Fibroblast of mammary gland (primary cell): ENCODE measurements around the gene CLSTN2.

Experiments used
- DNase-seq: peaks from one replicate; pipeline ENCODE4 v3.0.0-alpha.2; 2010; ENCODE audit warnings: low read depth
- H3K4me3 ChIP-seq: 2 replicates; pipeline ENCODE4 v1.5.1; 2011; ENCODE audit warnings: low read depth, mild to moderate bottlenecking, low read length, moderate library complexity; ENCODE audit not compliant: control insufficient read depth
- TF ChIP-seq, protein P1 (sequence below): conservative IDR thresholded peaks from 2 replicates; pipeline ENCODE4 v1.5.1; 2011; ENCODE audit warnings: low read depth, low read length, inconsistent platforms; ENCODE audit not compliant: control insufficient read depth, insufficient read depth

The CLSTN2 gene

DNA sequence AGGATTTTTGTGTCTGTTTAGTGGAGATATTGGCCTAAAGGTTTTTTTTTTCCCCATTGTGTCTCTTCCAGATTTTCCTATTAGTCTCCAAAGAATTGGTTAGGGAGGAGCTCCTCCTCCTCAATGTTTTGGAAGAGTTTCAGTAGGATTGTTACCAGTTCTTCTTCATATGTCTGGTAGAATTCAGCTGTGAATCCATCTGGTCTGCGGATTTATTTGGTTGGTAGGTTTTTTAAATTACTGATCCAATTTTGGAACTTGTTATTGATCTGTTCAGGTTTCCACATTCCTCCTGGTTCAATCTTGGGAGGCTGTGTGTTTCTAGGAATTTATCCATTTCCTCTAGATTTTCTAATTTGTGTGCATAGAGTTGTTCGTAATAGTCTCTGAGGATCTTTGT lies 222.2 kb downstream of the CLSTN2 start:
- TF ChIP-seq, protein P1, sequence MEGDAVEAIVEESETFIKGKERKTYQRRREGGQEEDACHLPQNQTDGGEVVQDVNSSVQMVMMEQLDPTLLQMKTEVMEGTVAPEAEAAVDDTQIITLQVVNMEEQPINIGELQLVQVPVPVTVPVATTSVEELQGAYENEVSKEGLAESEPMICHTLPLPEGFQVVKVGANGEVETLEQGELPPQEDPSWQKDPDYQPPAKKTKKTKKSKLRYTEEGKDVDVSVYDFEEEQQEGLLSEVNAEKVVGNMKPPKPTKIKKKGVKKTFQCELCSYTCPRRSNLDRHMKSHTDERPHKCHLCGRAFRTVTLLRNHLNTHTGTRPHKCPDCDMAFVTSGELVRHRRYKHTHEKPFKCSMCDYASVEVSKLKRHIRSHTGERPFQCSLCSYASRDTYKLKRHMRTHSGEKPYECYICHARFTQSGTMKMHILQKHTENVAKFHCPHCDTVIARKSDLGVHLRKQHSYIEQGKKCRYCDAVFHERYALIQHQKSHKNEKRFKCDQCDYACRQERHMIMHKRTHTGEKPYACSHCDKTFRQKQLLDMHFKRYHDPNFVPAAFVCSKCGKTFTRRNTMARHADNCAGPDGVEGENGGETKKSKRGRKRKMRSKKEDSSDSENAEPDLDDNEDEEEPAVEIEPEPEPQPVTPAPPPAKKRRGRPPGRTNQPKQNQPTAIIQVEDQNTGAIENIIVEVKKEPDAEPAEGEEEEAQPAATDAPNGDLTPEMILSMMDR, result no peak
- DNase-seq, result no peak
- no peak overlapping the region for H3K4me3 ChIP-seq

DNA sequence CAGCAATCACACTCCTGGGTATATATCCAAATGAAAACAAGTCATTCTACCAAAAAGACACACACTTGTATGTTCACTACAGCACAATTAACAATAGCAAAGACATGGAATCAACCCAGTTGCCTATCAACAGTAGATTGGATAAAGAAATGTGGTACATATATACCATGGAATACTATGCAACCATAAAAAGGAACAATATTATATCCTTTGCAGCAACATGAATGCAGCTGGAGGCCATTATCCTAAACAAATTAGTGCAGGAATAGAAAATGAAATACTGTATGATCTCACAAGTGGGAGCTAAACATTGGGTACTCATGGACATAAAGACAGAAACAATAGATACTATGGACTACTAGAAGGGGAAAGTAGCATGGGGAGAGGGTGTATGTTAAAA lies 224.7 kb downstream of the CLSTN2 start:
- TF ChIP-seq, protein P1, result no peak
- H3K4me3 ChIP-seq, result no peak overlapping the region
- DNase-seq, result no peak

DNA sequence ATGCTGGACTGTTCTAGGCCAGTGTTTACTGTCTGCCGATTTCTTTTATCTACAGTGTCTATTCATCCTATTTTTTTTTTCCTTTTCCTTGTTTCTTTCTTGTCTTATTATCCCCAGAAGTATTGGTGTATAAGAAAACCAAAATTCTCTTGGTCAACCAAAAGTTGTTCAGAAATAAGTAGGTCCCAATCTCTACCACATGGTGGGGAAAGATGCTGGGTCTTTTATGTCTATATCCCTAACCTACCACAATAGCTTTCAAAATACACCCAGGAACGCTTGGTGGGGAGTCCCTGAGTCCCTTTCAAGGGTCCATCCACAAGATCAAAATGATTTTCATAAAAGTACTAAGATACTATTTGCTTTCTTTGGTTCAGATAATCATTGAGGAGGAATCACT lies 225.6 kb downstream of the CLSTN2 start:
- DNase-seq, result no peak
- H3K4me3 ChIP-seq, result no peak overlapping the region
- TF ChIP-seq, protein P1, result no peak

DNA sequence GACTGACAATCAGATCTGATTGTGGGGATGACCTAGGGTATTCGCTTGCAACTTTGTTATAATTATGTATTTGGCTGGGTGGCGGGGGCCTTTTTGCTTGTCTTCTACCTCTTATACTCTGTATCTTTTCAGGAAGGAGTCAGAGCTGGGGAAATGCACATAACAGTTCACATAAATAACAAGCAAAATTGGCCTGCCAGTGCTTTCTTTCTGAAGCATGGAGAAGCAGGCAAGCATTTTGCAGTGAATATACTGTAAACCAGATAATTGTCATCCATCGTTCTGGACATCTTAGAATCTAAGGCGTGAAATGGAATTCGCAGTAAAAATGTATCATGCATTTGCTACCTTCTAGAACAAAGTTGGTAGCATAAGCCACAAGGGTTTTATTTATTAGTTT lies 227.6 kb downstream of the CLSTN2 start:
- no peak overlapping the region for H3K4me3 ChIP-seq
- TF ChIP-seq, protein P1, result no peak
- DNase-seq, result no peak

DNA sequence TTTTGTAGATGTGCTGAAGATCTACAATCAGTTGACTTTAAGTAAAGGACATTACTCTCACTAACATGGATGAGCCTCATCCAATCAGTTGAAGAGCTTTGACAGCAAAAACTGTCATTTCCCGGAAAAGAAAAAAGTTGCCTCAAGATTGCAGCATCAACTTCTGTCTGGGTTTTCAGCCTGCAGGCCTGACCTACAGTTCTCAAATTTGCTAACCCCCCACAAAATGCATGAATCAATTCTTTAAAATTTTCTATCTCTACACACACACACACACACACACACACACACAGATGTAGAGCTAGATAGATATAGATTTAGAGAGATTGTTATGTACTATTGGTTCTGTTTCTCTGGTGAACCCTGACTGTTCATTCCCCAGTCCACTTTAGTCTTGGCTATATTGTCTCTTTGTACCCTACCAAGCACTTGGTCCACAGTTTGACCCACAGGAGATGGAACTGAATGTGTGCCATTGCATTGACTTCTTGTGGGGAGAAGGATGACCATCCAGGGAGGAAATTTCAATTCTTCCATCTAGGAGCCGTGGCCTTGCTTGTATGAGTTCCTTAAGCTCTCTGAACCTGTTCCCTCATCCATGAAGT lies 228.3 kb downstream of the CLSTN2 start:
- TF ChIP-seq, protein P1, result no peak

DNA sequence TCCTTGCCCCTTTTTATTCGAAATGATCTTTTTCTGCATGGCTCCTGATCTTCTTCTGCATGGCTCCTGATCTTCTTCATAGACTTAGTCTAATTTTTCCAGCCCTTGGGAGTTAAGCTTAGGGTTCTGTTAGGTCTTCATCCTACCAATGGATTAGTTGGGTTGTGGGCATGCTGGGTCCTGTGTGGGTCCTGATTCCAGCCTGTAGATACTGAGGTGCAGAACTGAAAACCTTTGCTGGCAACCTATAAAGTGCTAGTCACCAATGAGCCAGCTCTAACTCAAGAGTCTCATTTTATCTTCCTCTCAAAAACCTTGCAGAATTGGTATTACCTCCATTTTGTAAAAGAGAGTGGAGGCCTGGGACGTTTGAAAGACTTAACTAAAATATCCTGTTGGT lies 229.2 kb downstream of the CLSTN2 start:
- TF ChIP-seq, protein P1, result no peak
- no peak overlapping the region for H3K4me3 ChIP-seq
- no peak for DNase-seq

More for the DNA sequence above, 228.3 kb downstream of the CLSTN2 start:
- no peak for DNase-seq
- no peak overlapping the region for H3K4me3 ChIP-seq
